Measurements from ENCODE around the gene KBTBD12. TPM values are rescaled to one million over a fixed set of nuclear protein-coding genes. Genes with fewer than 3 reads are reported as not detected.

KBTBD12 gene
- polyA plus RNA-seq, 2 of the 4 experiments (the other 2 are of a cell fraction) = not detected

- no peak for TF ChIP-seq HES2 (IDR thresholded peaks at IDR 0.05)
- TF ChIP-seq KDM1A (IDR thresholded peaks at IDR 0.05; ENCODE audit: low read depth) = no peak
- TF ChIP-seq, protein P1, sequence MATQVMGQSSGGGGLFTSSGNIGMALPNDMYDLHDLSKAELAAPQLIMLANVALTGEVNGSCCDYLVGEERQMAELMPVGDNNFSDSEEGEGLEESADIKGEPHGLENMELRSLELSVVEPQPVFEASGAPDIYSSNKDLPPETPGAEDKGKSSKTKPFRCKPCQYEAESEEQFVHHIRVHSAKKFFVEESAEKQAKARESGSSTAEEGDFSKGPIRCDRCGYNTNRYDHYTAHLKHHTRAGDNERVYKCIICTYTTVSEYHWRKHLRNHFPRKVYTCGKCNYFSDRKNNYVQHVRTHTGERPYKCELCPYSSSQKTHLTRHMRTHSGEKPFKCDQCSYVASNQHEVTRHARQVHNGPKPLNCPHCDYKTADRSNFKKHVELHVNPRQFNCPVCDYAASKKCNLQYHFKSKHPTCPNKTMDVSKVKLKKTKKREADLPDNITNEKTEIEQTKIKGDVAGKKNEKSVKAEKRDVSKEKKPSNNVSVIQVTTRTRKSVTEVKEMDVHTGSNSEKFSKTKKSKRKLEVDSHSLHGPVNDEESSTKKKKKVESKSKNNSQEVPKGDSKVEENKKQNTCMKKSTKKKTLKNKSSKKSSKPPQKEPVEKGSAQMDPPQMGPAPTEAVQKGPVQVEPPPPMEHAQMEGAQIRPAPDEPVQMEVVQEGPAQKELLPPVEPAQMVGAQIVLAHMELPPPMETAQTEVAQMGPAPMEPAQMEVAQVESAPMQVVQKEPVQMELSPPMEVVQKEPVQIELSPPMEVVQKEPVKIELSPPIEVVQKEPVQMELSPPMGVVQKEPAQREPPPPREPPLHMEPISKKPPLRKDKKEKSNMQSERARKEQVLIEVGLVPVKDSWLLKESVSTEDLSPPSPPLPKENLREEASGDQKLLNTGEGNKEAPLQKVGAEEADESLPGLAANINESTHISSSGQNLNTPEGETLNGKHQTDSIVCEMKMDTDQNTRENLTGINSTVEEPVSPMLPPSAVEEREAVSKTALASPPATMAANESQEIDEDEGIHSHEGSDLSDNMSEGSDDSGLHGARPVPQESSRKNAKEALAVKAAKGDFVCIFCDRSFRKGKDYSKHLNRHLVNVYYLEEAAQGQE (IDR thresholded peaks at IDR 0.05) = no peak
- TF ChIP-seq, protein P2, sequence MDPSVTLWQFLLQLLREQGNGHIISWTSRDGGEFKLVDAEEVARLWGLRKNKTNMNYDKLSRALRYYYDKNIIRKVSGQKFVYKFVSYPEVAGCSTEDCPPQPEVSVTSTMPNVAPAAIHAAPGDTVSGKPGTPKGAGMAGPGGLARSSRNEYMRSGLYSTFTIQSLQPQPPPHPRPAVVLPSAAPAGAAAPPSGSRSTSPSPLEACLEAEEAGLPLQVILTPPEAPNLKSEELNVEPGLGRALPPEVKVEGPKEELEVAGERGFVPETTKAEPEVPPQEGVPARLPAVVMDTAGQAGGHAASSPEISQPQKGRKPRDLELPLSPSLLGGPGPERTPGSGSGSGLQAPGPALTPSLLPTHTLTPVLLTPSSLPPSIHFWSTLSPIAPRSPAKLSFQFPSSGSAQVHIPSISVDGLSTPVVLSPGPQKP (IDR thresholded peaks at IDR 0.05; ENCODE audit: low read depth, low read length) = no peak
- no peak for TF ChIP-seq POLR2A (IDR thresholded peaks at IDR 0.05; ENCODE audit: low read length)
- TF ChIP-seq, protein P3, sequence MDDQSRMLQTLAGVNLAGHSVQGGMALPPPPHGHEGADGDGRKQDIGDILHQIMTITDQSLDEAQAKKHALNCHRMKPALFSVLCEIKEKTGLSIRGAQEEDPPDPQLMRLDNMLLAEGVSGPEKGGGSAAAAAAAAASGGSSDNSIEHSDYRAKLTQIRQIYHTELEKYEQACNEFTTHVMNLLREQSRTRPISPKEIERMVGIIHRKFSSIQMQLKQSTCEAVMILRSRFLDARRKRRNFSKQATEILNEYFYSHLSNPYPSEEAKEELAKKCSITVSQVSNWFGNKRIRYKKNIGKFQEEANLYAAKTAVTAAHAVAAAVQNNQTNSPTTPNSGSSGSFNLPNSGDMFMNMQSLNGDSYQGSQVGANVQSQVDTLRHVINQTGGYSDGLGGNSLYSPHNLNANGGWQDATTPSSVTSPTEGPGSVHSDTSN (IDR thresholded peaks at IDR 0.05) = no peak
- TF ChIP-seq RARB (CRISPR knock-in tag; IDR thresholded peaks at IDR 0.05) = no peak
- TF ChIP-seq CBX8 (IDR thresholded peaks at IDR 0.05) = no peak
- no peak for TF ChIP-seq USF2 (IDR thresholded peaks at IDR 0.05)
- TF ChIP-seq, protein P4, sequence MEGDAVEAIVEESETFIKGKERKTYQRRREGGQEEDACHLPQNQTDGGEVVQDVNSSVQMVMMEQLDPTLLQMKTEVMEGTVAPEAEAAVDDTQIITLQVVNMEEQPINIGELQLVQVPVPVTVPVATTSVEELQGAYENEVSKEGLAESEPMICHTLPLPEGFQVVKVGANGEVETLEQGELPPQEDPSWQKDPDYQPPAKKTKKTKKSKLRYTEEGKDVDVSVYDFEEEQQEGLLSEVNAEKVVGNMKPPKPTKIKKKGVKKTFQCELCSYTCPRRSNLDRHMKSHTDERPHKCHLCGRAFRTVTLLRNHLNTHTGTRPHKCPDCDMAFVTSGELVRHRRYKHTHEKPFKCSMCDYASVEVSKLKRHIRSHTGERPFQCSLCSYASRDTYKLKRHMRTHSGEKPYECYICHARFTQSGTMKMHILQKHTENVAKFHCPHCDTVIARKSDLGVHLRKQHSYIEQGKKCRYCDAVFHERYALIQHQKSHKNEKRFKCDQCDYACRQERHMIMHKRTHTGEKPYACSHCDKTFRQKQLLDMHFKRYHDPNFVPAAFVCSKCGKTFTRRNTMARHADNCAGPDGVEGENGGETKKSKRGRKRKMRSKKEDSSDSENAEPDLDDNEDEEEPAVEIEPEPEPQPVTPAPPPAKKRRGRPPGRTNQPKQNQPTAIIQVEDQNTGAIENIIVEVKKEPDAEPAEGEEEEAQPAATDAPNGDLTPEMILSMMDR (IDR thresholded peaks at IDR 0.05) = no peak
- no peak for TF ChIP-seq NPAS2 (CRISPR knock-in tag; IDR thresholded peaks at IDR 0.05; ENCODE audit: borderline replicate concordance)
- no peak for TF ChIP-seq FOSB (CRISPR knock-in tag; IDR thresholded peaks at IDR 0.05)
- no peak for TF ChIP-seq HOXB5 (CRISPR knock-in tag; IDR thresholded peaks at IDR 0.05)
- no peak for TF ChIP-seq KDM5A (IDR thresholded peaks at IDR 0.05)
- no peak for TF ChIP-seq ZFP36 (IDR thresholded peaks at IDR 0.05; ENCODE audit: borderline replicate concordance, partially characterized antibody)
- no peak for TF ChIP-seq ZC3H11A (IDR thresholded peaks at IDR 0.05)
- TF ChIP-seq EP300 (IDR thresholded peaks at IDR 0.05) = no peak
- H3K9me3 ChIP-seq = no peaks in the 10 kb centered on the region
- FAIRE-seq = no peak
- 86% methylated on average over 4 of the region's 4 CpGs for WGBS (ENCODE audit: missing lambda C conversion rate)
- CTCF ChIA-PET = interaction anchor here (1.0 to 7.8 kb wide), 27 partner anchors 8 to 385 kb away, joined by 3 to 111 read pairs (median 5); partner anchors contain the start of gene MGLL
- H3K4me1 ChIP-seq = peaks cover 30% of the 10 kb centered on the region
- no peak overlapping the region for H3K4me2 ChIP-seq
- no peak for DNase-seq (ENCODE audit: low read depth in 1 of 2, low spot score in 1 of 2)
- no peak overlapping the region for H3K4me3 ChIP-seq
- no peak overlapping the region; a peak in 1 of 6 replicates for H3K27ac ChIP-seq
- POLR2A ChIA-PET = interaction anchor here (1.1 kb wide), 1 partner anchor 209 kb away, joined by 3 read pairs; no protein-coding TSS in a partner anchor
- no peak for ATAC-seq
These were observed 45.5 kb downstream of the KBTBD12 start for GRCh38 chr3:127960421-127960965.

Measured in A549 (cell line).